Measurements from ENCODE around the gene HADH.

DNA sequence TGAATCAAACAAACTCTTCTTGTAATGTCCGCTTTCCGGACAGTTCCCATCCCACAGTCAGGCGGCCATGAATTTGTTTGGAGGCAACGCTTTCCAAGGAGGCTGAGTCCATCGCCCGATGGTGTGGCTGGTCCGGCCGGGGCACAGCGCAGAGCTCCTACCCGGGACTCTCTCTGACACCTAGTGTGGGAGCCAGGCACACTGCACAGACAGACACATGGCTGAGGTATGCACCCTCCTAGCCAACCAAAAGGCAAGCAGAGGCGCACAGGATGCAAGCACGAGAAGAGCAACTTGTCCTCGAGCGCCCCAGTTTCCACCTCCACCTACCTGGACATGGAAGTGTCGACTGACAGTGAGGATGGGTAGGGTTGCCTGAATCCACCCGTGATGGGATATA is 91.6 kb downstream of the HADH start:
- TF ChIP-seq EP300 (IDR thresholded peaks at IDR 0.05; ENCODE audit: borderline replicate concordance) (no peak), NFIC (IDR thresholded peaks at IDR 0.05) (no peak), TAF1 (IDR thresholded peaks at IDR 0.05; ENCODE audit: low read depth) (no peak), EGR1 (IDR thresholded peaks at IDR 0.05) (no peak)
- TF ChIP-seq, protein P1, sequence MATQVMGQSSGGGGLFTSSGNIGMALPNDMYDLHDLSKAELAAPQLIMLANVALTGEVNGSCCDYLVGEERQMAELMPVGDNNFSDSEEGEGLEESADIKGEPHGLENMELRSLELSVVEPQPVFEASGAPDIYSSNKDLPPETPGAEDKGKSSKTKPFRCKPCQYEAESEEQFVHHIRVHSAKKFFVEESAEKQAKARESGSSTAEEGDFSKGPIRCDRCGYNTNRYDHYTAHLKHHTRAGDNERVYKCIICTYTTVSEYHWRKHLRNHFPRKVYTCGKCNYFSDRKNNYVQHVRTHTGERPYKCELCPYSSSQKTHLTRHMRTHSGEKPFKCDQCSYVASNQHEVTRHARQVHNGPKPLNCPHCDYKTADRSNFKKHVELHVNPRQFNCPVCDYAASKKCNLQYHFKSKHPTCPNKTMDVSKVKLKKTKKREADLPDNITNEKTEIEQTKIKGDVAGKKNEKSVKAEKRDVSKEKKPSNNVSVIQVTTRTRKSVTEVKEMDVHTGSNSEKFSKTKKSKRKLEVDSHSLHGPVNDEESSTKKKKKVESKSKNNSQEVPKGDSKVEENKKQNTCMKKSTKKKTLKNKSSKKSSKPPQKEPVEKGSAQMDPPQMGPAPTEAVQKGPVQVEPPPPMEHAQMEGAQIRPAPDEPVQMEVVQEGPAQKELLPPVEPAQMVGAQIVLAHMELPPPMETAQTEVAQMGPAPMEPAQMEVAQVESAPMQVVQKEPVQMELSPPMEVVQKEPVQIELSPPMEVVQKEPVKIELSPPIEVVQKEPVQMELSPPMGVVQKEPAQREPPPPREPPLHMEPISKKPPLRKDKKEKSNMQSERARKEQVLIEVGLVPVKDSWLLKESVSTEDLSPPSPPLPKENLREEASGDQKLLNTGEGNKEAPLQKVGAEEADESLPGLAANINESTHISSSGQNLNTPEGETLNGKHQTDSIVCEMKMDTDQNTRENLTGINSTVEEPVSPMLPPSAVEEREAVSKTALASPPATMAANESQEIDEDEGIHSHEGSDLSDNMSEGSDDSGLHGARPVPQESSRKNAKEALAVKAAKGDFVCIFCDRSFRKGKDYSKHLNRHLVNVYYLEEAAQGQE (IDR thresholded peaks at IDR 0.05; ENCODE audit: low read depth): no peak

Data from Ishikawa (cell line).